ENCODE measurements around the gene FAU. TPM values are rescaled to one million over a fixed set of nuclear protein-coding genes. Genes with fewer than 3 reads are reported as not detected.

FAU gene
- total and polyA plus RNA-seq, 9 of the 15 experiments (the other 6 are each of a cell fraction or from before 2014, with no cell fraction given), result 433 to 1,827 (median 942) TPM

DNA sequence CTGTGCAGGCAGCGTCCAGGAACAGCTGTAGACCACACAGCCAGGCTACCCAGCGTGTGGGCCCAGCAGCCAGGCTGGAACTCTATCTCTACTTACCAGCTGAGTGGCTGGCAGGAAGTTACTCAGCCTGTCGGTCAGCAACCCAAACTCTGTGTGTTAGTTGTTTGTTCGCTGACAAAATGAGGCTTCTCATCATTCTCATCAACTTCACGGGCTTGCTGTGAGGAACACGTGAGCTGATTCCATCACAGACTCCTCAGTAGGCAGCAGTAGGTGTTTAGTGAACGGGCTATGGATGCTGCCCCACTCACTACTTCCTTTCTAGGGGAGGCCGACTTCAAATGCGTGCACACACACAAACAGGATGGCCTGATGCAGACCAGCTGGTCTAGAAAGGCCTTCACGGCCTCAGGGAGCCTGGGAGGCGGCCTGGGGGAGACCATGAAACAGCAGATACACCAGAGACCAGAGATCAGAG lies 47.3 kb upstream of the FAU start (continued):
- TF ChIP-seq, protein P1, sequence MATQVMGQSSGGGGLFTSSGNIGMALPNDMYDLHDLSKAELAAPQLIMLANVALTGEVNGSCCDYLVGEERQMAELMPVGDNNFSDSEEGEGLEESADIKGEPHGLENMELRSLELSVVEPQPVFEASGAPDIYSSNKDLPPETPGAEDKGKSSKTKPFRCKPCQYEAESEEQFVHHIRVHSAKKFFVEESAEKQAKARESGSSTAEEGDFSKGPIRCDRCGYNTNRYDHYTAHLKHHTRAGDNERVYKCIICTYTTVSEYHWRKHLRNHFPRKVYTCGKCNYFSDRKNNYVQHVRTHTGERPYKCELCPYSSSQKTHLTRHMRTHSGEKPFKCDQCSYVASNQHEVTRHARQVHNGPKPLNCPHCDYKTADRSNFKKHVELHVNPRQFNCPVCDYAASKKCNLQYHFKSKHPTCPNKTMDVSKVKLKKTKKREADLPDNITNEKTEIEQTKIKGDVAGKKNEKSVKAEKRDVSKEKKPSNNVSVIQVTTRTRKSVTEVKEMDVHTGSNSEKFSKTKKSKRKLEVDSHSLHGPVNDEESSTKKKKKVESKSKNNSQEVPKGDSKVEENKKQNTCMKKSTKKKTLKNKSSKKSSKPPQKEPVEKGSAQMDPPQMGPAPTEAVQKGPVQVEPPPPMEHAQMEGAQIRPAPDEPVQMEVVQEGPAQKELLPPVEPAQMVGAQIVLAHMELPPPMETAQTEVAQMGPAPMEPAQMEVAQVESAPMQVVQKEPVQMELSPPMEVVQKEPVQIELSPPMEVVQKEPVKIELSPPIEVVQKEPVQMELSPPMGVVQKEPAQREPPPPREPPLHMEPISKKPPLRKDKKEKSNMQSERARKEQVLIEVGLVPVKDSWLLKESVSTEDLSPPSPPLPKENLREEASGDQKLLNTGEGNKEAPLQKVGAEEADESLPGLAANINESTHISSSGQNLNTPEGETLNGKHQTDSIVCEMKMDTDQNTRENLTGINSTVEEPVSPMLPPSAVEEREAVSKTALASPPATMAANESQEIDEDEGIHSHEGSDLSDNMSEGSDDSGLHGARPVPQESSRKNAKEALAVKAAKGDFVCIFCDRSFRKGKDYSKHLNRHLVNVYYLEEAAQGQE (IDR thresholded peaks at IDR 0.05; ENCODE audit: borderline replicate concordance), result no peak
- TF ChIP-seq, protein P1 (CRISPR knock-in tag; IDR thresholded peaks at IDR 0.05; ENCODE audit: low read depth), result no peak
- TF ChIP-seq RBM39 (optimal IDR thresholded peaks at IDR 0.05; ENCODE audit: low read depth, low read length) (no peak), PHTF2 (CRISPR knock-in tag; IDR thresholded peaks at IDR 0.05) (no peak), KLF16 (IDR thresholded peaks at IDR 0.05) (peak; percentile 70), HDGF (IDR thresholded peaks at IDR 0.05) (peak; percentile 33; the same call in 1 of the 2 replicates), ZNF707 (CRISPR knock-in tag; conservative IDR thresholded peaks at IDR 0.05) (no peak), ZKSCAN3 (CRISPR knock-in tag; IDR thresholded peaks at IDR 0.05) (no peak), JUN (IDR thresholded peaks at IDR 0.05; ENCODE audit: borderline replicate concordance, low read depth, low read length) (no peak), JUN (CRISPR knock-in tag; IDR thresholded peaks at IDR 0.05; ENCODE audit: borderline replicate concordance) (no peak), CBX3 (IDR thresholded peaks at IDR 0.05; ENCODE audit: borderline replicate concordance in 1 of 2, low read length in 2 of 2) (0 out of 3 replicates have a peak, but pooled peaks of 1 of the 2 experiments have one; percentile 36), PHB2 (IDR thresholded peaks at IDR 0.05; ENCODE audit: low read depth) (no peak), MYBL2 (IDR thresholded peaks at IDR 0.05; ENCODE audit: low read depth) (no peak), MYBL2 (CRISPR knock-in tag; IDR thresholded peaks at IDR 0.05; ENCODE audit: borderline replicate concordance) (no peak), FOSL1 (tag; conservative IDR thresholded peaks at IDR 0.05) (peak; percentile 36; the same call in 1 of the 2 replicates), BRD9 (IDR thresholded peaks at IDR 0.05; ENCODE audit: low read depth, partially characterized antibody) (peak; percentile 82), RBBP5 (IDR thresholded peaks at IDR 0.05; ENCODE audit: borderline replicate concordance, insufficient read depth, low read length, poor library complexity, severe bottlenecking) (no peak), FOXK1 (CRISPR knock-in tag; IDR thresholded peaks at IDR 0.05; ENCODE audit: borderline replicate concordance) (no peak), WHSC1 (IDR thresholded peaks at IDR 0.05; ENCODE audit: low read length) (no peak), FUS (optimal IDR thresholded peaks at IDR 0.05; ENCODE audit: low read depth, low read length) (no peak), SIRT6 (IDR thresholded peaks at IDR 0.05; ENCODE audit: low read depth, low read length) (no peak), ZNF76 (CRISPR knock-in tag; IDR thresholded peaks at IDR 0.05; ENCODE audit: borderline replicate concordance) (no peak), ZNF197 (CRISPR knock-in tag; IDR thresholded peaks at IDR 0.05; ENCODE audit: low read depth) (no peak)
